T47D (cell line): ENCODE measurements around the gene SERPINB6.

Experiments
- DNase-seq, 2 experiments: peaks; one replicate each; pipeline versions ENCODE4 v3.0.0 to v3.0.0-alpha.2; 2011 to 2012; ENCODE audit warnings: low read depth in 1 of 2, low spot score in 1 of 2
- JUND ChIP-seq: IDR thresholded peaks from 2 replicates; pipeline ENCODE4 v1.6.1; 2012; ENCODE audit warnings: low read depth
- in situ Hi-C: cut with HindIII; loops from 2 replicates; pipeline ENCODE4 v1.10.0; 2016; ENCODE audit warnings: low sequenced_read_pairs, low pct_unique_long_range_greater_than_20kb

Gene SERPINB6

GRCh38 chr6:2992330-2992979 is 21.1 kb upstream of the SERPINB6 start:
- no peak for DNase-seq
- no peak for TF ChIP-seq JUND
- in situ Hi-C loops = no loop called here

GRCh38 chr6:2990932-2991506 is 19.7 kb upstream of the SERPINB6 start:
- TF ChIP-seq JUND = no peak
- in situ Hi-C loops = no loop called here
- no peak for DNase-seq

GRCh38 chr6:2990248-2990931 is 19.0 kb upstream of the SERPINB6 start:
- in situ Hi-C loops = no loop called here
- DNase-seq = peak in 1 of 2 experiments; percentile 27
- no peak for TF ChIP-seq JUND

- in situ Hi-C loops = no loop called here
- DNase-seq = peak; percentile 59 to 97
These were observed 18.2 kb upstream of the SERPINB6 start for GRCh38 chr6:2989332-2990247.

GRCh38 chr6:2988426-2989331 is 17.3 kb upstream of the SERPINB6 start:
- in situ Hi-C loops = no loop called here

More at GRCh38 chr6:2989332-2990247, 18.2 kb upstream of the SERPINB6 start:
- TF ChIP-seq JUND = no peak

GRCh38 chr6:2988094-2988425 is 16.7 kb upstream of the SERPINB6 start:
- in situ Hi-C loops = no loop called here
- TF ChIP-seq JUND = no peak
- no peak for DNase-seq

More at GRCh38 chr6:2988426-2989331, 17.3 kb upstream of the SERPINB6 start:
- peak; percentile 39 to 94 for DNase-seq
- no peak for TF ChIP-seq JUND

GRCh38 chr6:2986722-2987221 is 15.4 kb upstream of the SERPINB6 start:
- in situ Hi-C loops = no loop called here
- TF ChIP-seq JUND = no peak
- no peak for DNase-seq

GRCh38 chr6:2984738-2985406 is 13.5 kb upstream of the SERPINB6 start:
- in situ Hi-C loops = no loop called here
- peak in 1 of 2 experiments; percentile 55 for DNase-seq
- TF ChIP-seq JUND = no peak

- in situ Hi-C loops = no loop called here
- DNase-seq = no peak
- TF ChIP-seq JUND = no peak
These were observed 11.2 kb upstream of the SERPINB6 start for GRCh38 chr6:2982426-2983117.

- DNase-seq = no peak
- in situ Hi-C loops = no loop called here
- no peak for TF ChIP-seq JUND
These were observed 9.1 kb upstream of the SERPINB6 start for GRCh38 chr6:2980465-2980855.
